GM19025 (cell line): ENCODE measurements around the gene CCL18.
A peak's percentile ranks its signal among the peaks of the same experiment; 100 is the strongest.
"Not testable (repeated sequence)": the region's sequence is repeated elsewhere in the genome, so short reads cannot be mapped to it uniquely, and the experiment has no call there.

ENCODE experiments used
- ATAC-seq: cut with Tn5 transposase; IDR thresholded peaks from one replicate; pipeline ENCODE4 v1.9.1; 2021; ENCODE audit warnings: mild to moderate bottlenecking, low read depth, moderate library complexity; ENCODE audit not compliant: unreplicated experiment

Gene CCL18

GRCh38 chr17:36099004-36099403 is 34.9 kb downstream of the CCL18 start:
- ATAC-seq, result not testable (repeated sequence)

GRCh38 chr17:36103401-36103975 is 39.4 kb downstream of the CCL18 start, which contains the start of gene CCL4:
Gene CCL4, plus strand, starts transcription at chr17:36103827. Its CDS starts 79 bp downstream, at chr17:36103906.
- peak; percentile 73 for ATAC-seq

- ATAC-seq, result not testable (repeated sequence)
Measured at GRCh38 chr17:36104246-36104645, 40.2 kb downstream of the CCL18 start.

- no peak for ATAC-seq
Measured at GRCh38 chr17:36104701-36105181, 40.7 kb downstream of the CCL18 start.

GRCh38 chr17:36105781-36106492 is 41.9 kb downstream of the CCL18 start:
- ATAC-seq, result no peak

GRCh38 chr17:36106493-36106835 is 42.4 kb downstream of the CCL18 start:
- ATAC-seq, result no peak

GRCh38 chr17:36107660-36108059 is 43.6 kb downstream of the CCL18 start:
- ATAC-seq, result no peak

- ATAC-seq, result not testable (repeated sequence)
Measured at GRCh38 chr17:36108265-36108664, 44.2 kb downstream of the CCL18 start.

GRCh38 chr17:36111068-36111490 is 47.0 kb downstream of the CCL18 start:
- ATAC-seq, result no peak

- ATAC-seq, result no peak
Measured at GRCh38 chr17:36112572-36112971, 48.5 kb downstream of the CCL18 start.

GRCh38 chr17:36113131-36113530 is 49.1 kb downstream of the CCL18 start:
- ATAC-seq, result not testable (repeated sequence)

GRCh38 chr17:36114971-36115648 is 51.0 kb downstream of the CCL18 start:
- ATAC-seq, result not testable (repeated sequence)

GRCh38 chr17:36115649-36115977 is 51.5 kb downstream of the CCL18 start:
- not testable (repeated sequence) for ATAC-seq

- ATAC-seq, result no peak
Measured at GRCh38 chr17:36117505-36118382, 53.7 kb downstream of the CCL18 start.

- no peak for ATAC-seq
Measured at GRCh38 chr17:36118477-36119353, 54.6 kb downstream of the CCL18 start.

GRCh38 chr17:36120221-36120620 is 56.1 kb downstream of the CCL18 start:
- no peak for ATAC-seq

GRCh38 chr17:36121099-36121498 is 57.0 kb downstream of the CCL18 start:
- not testable (repeated sequence) for ATAC-seq
